GM23338 (cell line): Measurements from ENCODE around the gene ASTN1. TPM values are rescaled to one million over a fixed set of nuclear protein-coding genes. Genes with fewer than 3 reads are reported as not detected.

Source experiments
- ATAC-seq: fragments of 200-7000 bp; cut with Tn5 transposase; 3 replicates; pipeline ENCODE4 v1.9.1; 2020
- DNase-seq: peaks from one replicate; pipeline ENCODE4 v3.0.0-alpha.2; 2015; ENCODE audit warnings: low spot score
- H2AFZ ChIP-seq: fragments of 200-600 bp; sonication (generic); 2 replicates; pipeline ENCODE4 v1.8.0; 2016; ENCODE audit warnings: antibody characterized with exemption, mild to moderate bottlenecking, moderate library complexity
- H3F3A ChIP-seq: fragments of 200-600 bp; sonication (generic); replicated peaks from 2 replicates; pipeline ENCODE4 v1.8.0; 2017; ENCODE audit warnings: antibody characterized with exemption, mixed run types, low read depth
- H3K27ac ChIP-seq: fragments of 200-600 bp; sonication (generic); 2 replicates; pipeline ENCODE4 v1.6.1; 2016; ENCODE audit warnings: low read depth
- H3K27me3 ChIP-seq: fragments of 200-600 bp; sonication (generic); 2 replicates; pipeline ENCODE4 v1.8.0; 2016; ENCODE audit warnings: mild to moderate bottlenecking, mixed run types, moderate library complexity; ENCODE audit not compliant: insufficient read depth
- H3K36me3 ChIP-seq: fragments of 200-600 bp; sonication (generic); 2 replicates; pipeline ENCODE4 v1.8.0; 2016; ENCODE audit warnings: mild to moderate bottlenecking; ENCODE audit not compliant: insufficient read depth
- H3K4me1 ChIP-seq: fragments of 200-600 bp; sonication (generic); 2 replicates; pipeline ENCODE4 v1.8.0; 2016; ENCODE audit warnings: mild to moderate bottlenecking, moderate library complexity; ENCODE audit not compliant: insufficient read depth
- H3K4me2 ChIP-seq: fragments of 200-600 bp; sonication (generic); 2 replicates; pipeline ENCODE4 v1.7.1; 2017; ENCODE audit warnings: mixed run types
- H3K4me3 ChIP-seq: fragments of 200-600 bp; sonication (generic); 2 replicates; pipeline ENCODE4 v1.6.1; 2016; ENCODE audit warnings: mixed run types
- H3K79me2 ChIP-seq: fragments of 200-600 bp; sonication (generic); replicated peaks from 2 replicates; pipeline ENCODE4 v1.8.0; 2017; ENCODE audit warnings: mild to moderate bottlenecking; ENCODE audit not compliant: insufficient read depth
- H3K9me2 ChIP-seq: fragments of 200-600 bp; sonication (generic); 2 replicates; pipeline ENCODE4 v1.8.0; 2017; ENCODE audit not compliant: insufficient read depth
- H4K20me1 ChIP-seq: fragments of 200-600 bp; sonication (generic); replicated peaks from 2 replicates; pipeline ENCODE4 v1.8.0; 2017; ENCODE audit warnings: mild to moderate bottlenecking; ENCODE audit not compliant: insufficient read depth
- H3K27ac Mint-ChIP-seq: 2 replicates; pipeline ENCODE4 v1.8.0; 2020; ENCODE audit warnings: inconsistent platforms, mild to moderate bottlenecking, moderate library complexity, mixed read lengths
- H3K27me3 Mint-ChIP-seq: 3 replicates; pipeline ENCODE4 v1.8.0; 2022; ENCODE audit warnings: low read depth, mild to moderate bottlenecking, moderate library complexity, mixed read lengths, inconsistent platforms; ENCODE audit not compliant: insufficient read depth, poor library complexity
- H3K36me3 Mint-ChIP-seq: 3 replicates; pipeline ENCODE4 v1.8.0; 2021; ENCODE audit warnings: low read depth, mild to moderate bottlenecking, inconsistent platforms, moderate library complexity, mixed read lengths
- H3K4me1 Mint-ChIP-seq: 3 replicates; pipeline ENCODE4 v1.8.0; 2020; ENCODE audit warnings: mild to moderate bottlenecking, inconsistent platforms, mixed read lengths
- H3K4me3 Mint-ChIP-seq: 3 replicates; pipeline ENCODE4 v1.8.0; 2021; ENCODE audit warnings: moderate library complexity, mild to moderate bottlenecking, inconsistent platforms, mixed read lengths
- H3K9me3 Mint-ChIP-seq: 3 replicates; pipeline ENCODE4 v1.8.0; 2020; ENCODE audit warnings: moderate library complexity, mild to moderate bottlenecking, inconsistent platforms, mixed read lengths
- CREB1 ChIP-seq: fragments of 250-450 bp; sonication (Bioruptor Pico); IDR thresholded peaks from 2 replicates; pipeline ENCODE4 v1.5.0; 2020; ENCODE audit warnings: low read depth, mild to moderate bottlenecking, moderate library complexity
- EZH2 ChIP-seq: fragments of 200-600 bp; sonication (generic); IDR thresholded peaks from one replicate; pipeline ENCODE4 v1.8.0; 2017; ENCODE audit warnings: antibody characterized with exemption, mild to moderate bottlenecking, low read depth; ENCODE audit not compliant: unreplicated experiment
- JUNB ChIP-seq: IDR thresholded peaks from one replicate; pipeline ENCODE4 v1.6.1; 2016; ENCODE audit warnings: antibody characterized with exemption; ENCODE audit not compliant: unreplicated experiment
- POLR2AphosphoS5 ChIP-seq: IDR thresholded peaks from 2 replicates; pipeline ENCODE4 v1.6.1; 2016; ENCODE audit warnings: antibody characterized with exemption, low read depth
- STAT1 ChIP-seq: IDR thresholded peaks from one replicate; pipeline ENCODE4 v1.6.1; 2016; ENCODE audit warnings: antibody characterized with exemption; ENCODE audit not compliant: unreplicated experiment
- ZNF331 ChIP-seq: fragments of 250-450 bp; sonication (Bioruptor Pico); IDR thresholded peaks from 2 replicates; pipeline ENCODE4 v1.5.0; 2020; ENCODE audit warnings: low read depth, mild to moderate bottlenecking, moderate library complexity
- ZNF462 ChIP-seq: fragments of 250-450 bp; sonication (Bioruptor Pico); IDR thresholded peaks from 2 replicates; pipeline ENCODE4 v1.5.0; 2020; ENCODE audit warnings: mild to moderate bottlenecking, moderate library complexity
- polyA plus RNA-seq: library from polyadenylated mRNA; unstranded; fragments of >200 nt; fragmentation: Nextera tagmentation; extraction: Ambion mirVana; gene quantifications from 2 replicates; pipeline ENCODE4 v1.2.1, GENCODE V29; 2016
- total RNA-seq: library from RNA; depleted of rRNA; stranded (reverse); fragments of >200 nt; shearing (Covaris generic); gene quantifications from 2 replicates; pipeline ENCODE4 v1.2.3, GENCODE V29; 2014
- TF ChIP-seq, protein P1 (sequence below): IDR thresholded peaks from one replicate; pipeline ENCODE4 v1.6.1; 2018; ENCODE audit warnings: antibody characterized with exemption; ENCODE audit not compliant: unreplicated experiment

The ASTN1 gene
- total and polyA plus RNA-seq, 2 experiments from 2014 or later = 2.0 to 5.2 TPM

- Histone ChIP-seq H3K27ac (no peak overlapping the region), H3K36me3 (no peaks in the 10 kb centered on the region), H4K20me1 (no peaks in the 10 kb centered on the region), H3F3A (no peaks in the 10 kb centered on the region), H3K4me3 (no peak overlapping the region), H3K4me2 (no peak overlapping the region), H3K27me3 (no peaks in the 10 kb centered on the region), H3K79me2 (no peaks in the 10 kb centered on the region), H2AFZ (no peak overlapping the region), H3K4me1 (peaks cover 16% of the 10 kb centered on the region), H3K9me2 (no peaks in the 10 kb centered on the region; the same call in 1 of the 2 replicates)
- Mint-ChIP-seq H3K4me1 (peaks cover 13% of the 10 kb centered on the region), H3K27ac (no peak overlapping the region), H3K36me3 (no peaks in the 10 kb centered on the region), H3K27me3 (peaks cover 5% of the 10 kb centered on the region), H3K4me3 (no peak overlapping the region), H3K9me3 (no peaks in the 10 kb centered on the region)
- peak; percentile 92 for ATAC-seq
- DNase-seq = peak; percentile 62
- TF ChIP-seq STAT1 (no peak), CREB1 (CRISPR knock-in tag) (0 out of 2 replicates have a peak, but pooled peaks have one; percentile 10)
These were observed 167.9 kb downstream of the ASTN1 start for GRCh38 chr1:176996456-176997090.

DNA sequence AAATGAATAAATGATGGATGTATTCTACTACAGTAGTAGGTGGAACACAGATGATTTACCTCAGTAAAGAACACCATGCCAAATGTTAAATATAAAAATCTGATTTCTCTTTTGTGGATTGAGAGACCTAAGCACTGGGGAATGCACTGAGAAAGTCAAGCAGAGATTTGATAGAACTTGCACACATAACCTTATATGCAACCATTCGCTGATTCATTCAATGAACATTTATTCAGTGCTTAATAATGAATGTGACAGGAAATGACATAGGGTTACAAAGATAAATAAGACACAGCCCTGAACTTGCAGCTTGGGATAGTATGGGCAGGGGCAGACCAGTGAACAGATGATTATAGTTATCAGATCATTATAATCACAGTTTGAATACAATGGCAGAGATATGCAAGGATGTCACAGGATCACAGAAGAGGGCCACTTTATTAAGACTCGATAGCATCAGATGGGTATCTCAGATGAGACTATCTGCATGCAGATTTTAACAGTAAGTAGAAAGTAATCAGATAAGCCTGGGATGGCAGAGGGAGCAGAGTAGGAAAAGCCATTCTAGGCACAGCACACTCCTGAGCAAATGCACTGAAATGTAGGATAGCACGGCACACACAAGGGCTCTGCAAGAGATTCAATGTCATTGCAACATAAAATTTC, 169.4 kb downstream of the ASTN1 start:
- DNase-seq (no peak), ATAC-seq (no peak)
- H3F3A ChIP-seq = no peaks in the 10 kb centered on the region
- Mint-ChIP-seq H3K9me3 (no peaks in the 10 kb centered on the region), H3K4me3 (no peak overlapping the region), H3K36me3 (no peaks in the 10 kb centered on the region), H3K4me1 (peaks cover 20% of the 10 kb centered on the region), H3K27ac (no peak overlapping the region), H3K27me3 (peaks cover 8% of the 10 kb centered on the region)
- H4K20me1 ChIP-seq = no peaks in the 10 kb centered on the region
- H3K79me2 ChIP-seq = no peaks in the 10 kb centered on the region
- no peaks in the 10 kb centered on the region for H3K36me3 ChIP-seq
- no peaks in the 10 kb centered on the region; the same call in 1 of the 2 replicates for H3K9me2 ChIP-seq
- H3K4me2 ChIP-seq = no peak overlapping the region
- H3K4me3 ChIP-seq = no peak overlapping the region
- no peaks in the 10 kb centered on the region for H3K27me3 ChIP-seq
- peaks cover 16% of the 10 kb centered on the region for H3K4me1 ChIP-seq
- no peak overlapping the region for H3K27ac ChIP-seq
- TF ChIP-seq CREB1 (CRISPR knock-in tag) = no peak
- TF ChIP-seq, protein P1, sequence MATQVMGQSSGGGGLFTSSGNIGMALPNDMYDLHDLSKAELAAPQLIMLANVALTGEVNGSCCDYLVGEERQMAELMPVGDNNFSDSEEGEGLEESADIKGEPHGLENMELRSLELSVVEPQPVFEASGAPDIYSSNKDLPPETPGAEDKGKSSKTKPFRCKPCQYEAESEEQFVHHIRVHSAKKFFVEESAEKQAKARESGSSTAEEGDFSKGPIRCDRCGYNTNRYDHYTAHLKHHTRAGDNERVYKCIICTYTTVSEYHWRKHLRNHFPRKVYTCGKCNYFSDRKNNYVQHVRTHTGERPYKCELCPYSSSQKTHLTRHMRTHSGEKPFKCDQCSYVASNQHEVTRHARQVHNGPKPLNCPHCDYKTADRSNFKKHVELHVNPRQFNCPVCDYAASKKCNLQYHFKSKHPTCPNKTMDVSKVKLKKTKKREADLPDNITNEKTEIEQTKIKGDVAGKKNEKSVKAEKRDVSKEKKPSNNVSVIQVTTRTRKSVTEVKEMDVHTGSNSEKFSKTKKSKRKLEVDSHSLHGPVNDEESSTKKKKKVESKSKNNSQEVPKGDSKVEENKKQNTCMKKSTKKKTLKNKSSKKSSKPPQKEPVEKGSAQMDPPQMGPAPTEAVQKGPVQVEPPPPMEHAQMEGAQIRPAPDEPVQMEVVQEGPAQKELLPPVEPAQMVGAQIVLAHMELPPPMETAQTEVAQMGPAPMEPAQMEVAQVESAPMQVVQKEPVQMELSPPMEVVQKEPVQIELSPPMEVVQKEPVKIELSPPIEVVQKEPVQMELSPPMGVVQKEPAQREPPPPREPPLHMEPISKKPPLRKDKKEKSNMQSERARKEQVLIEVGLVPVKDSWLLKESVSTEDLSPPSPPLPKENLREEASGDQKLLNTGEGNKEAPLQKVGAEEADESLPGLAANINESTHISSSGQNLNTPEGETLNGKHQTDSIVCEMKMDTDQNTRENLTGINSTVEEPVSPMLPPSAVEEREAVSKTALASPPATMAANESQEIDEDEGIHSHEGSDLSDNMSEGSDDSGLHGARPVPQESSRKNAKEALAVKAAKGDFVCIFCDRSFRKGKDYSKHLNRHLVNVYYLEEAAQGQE = no peak
- no peak for TF ChIP-seq EZH2
- no peak for TF ChIP-seq POLR2AphosphoS5
- TF ChIP-seq ZNF331 = no peak
- no peak for TF ChIP-seq STAT1
- TF ChIP-seq JUNB = no peak
- TF ChIP-seq ZNF462 (CRISPR knock-in tag) = no peak
- H2AFZ ChIP-seq = no peak overlapping the region
